ENCODE results near the gene AGR2.

The AGR2 gene

DNA sequence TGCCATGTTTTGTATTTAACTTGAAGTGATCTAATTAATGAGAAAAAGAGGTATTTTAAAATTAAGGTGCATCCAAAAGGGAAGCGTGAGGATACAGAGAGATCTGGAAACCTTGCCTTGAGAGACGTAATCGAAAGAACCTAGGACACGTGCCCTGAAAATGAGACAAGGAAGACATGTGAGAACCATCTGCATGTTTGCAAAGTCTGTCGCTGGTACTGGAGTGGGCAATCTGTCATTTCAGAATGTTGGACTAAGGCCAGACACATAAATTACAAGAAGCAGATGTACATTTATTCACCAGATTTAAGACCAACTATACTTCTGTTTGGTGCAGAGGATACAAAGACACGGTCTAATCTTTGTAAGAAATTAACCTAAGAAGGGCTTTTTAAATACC is 9.2 kb downstream of the AGR2 start:
- no peak overlapping the region for H3K4me2 ChIP-seq (ENCODE audit: low read depth, low read length, poor library complexity, severe bottlenecking)
- no peaks in the 10 kb centered on the region for H4K20me1 ChIP-seq (ENCODE audit: insufficient read depth, low read length, poor library complexity, severe bottlenecking)
- no peak overlapping the region for H2AFZ ChIP-seq (ENCODE audit: low read length)
- no peaks in the 10 kb centered on the region for H3F3A ChIP-seq (ENCODE audit: low read depth)
- H3K9me3 ChIP-seq (ENCODE audit: insufficient read depth, low read depth, low read length) = no peaks in the 10 kb centered on the region
- H3K9me2 ChIP-seq (replicated peaks; ENCODE audit: low read depth, low read length) = no peaks in the 10 kb centered on the region
- no peak overlapping the region for H3K9ac ChIP-seq (ENCODE audit: low read depth, low read length, poor library complexity, severe bottlenecking)
- H3K4me1 ChIP-seq (ENCODE audit: insufficient read depth, low read length, poor library complexity, severe bottlenecking) = no peaks in the 10 kb centered on the region
- no peaks in the 10 kb centered on the region for H3K79me2 ChIP-seq (ENCODE audit: insufficient read depth, low read length)
- H3K4me3 ChIP-seq (ENCODE audit: low read length, poor library complexity, severe bottlenecking) = no peak overlapping the region
- no peaks in the 10 kb centered on the region for H3K36me3 ChIP-seq (ENCODE audit: insufficient read depth, low read length)
- H3K27me3 ChIP-seq (ENCODE audit: insufficient read depth, low read length, poor library complexity, severe bottlenecking) = no peaks in the 10 kb centered on the region
- TF ChIP-seq, protein P1, sequence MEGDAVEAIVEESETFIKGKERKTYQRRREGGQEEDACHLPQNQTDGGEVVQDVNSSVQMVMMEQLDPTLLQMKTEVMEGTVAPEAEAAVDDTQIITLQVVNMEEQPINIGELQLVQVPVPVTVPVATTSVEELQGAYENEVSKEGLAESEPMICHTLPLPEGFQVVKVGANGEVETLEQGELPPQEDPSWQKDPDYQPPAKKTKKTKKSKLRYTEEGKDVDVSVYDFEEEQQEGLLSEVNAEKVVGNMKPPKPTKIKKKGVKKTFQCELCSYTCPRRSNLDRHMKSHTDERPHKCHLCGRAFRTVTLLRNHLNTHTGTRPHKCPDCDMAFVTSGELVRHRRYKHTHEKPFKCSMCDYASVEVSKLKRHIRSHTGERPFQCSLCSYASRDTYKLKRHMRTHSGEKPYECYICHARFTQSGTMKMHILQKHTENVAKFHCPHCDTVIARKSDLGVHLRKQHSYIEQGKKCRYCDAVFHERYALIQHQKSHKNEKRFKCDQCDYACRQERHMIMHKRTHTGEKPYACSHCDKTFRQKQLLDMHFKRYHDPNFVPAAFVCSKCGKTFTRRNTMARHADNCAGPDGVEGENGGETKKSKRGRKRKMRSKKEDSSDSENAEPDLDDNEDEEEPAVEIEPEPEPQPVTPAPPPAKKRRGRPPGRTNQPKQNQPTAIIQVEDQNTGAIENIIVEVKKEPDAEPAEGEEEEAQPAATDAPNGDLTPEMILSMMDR (conservative IDR thresholded peaks at IDR 0.05; ENCODE audit: low read length) = no peak
- no peak for TF ChIP-seq EZH2phosphoT487 (IDR thresholded peaks at IDR 0.05; ENCODE audit: borderline replicate concordance)

GRCh38 chr7:16794986-16795385 is 9.8 kb downstream of the AGR2 start:
- Histone ChIP-seq H3K4me3 (ENCODE audit: low read length, poor library complexity, severe bottlenecking) (no peak overlapping the region), H3K79me2 (ENCODE audit: insufficient read depth, low read length) (no peaks in the 10 kb centered on the region), H3K9ac (ENCODE audit: low read depth, low read length, poor library complexity, severe bottlenecking) (no peak overlapping the region), H3K36me3 (ENCODE audit: insufficient read depth, low read length) (no peaks in the 10 kb centered on the region), H2AFZ (ENCODE audit: low read length) (no peak overlapping the region), H3F3A (ENCODE audit: low read depth) (no peaks in the 10 kb centered on the region), H3K9me3 (ENCODE audit: insufficient read depth, low read depth, low read length) (no peaks in the 10 kb centered on the region), H3K27me3 (ENCODE audit: insufficient read depth, low read length, poor library complexity, severe bottlenecking) (no peaks in the 10 kb centered on the region), H3K9me2 (replicated peaks; ENCODE audit: low read depth, low read length) (no peaks in the 10 kb centered on the region), H3K4me2 (ENCODE audit: low read depth, low read length, poor library complexity, severe bottlenecking) (no peak overlapping the region), H4K20me1 (ENCODE audit: insufficient read depth, low read length, poor library complexity, severe bottlenecking) (no peaks in the 10 kb centered on the region), H3K4me1 (ENCODE audit: insufficient read depth, low read length, poor library complexity, severe bottlenecking) (no peaks in the 10 kb centered on the region)
- no peak for TF ChIP-seq EZH2phosphoT487 (IDR thresholded peaks at IDR 0.05; ENCODE audit: borderline replicate concordance)

DNA sequence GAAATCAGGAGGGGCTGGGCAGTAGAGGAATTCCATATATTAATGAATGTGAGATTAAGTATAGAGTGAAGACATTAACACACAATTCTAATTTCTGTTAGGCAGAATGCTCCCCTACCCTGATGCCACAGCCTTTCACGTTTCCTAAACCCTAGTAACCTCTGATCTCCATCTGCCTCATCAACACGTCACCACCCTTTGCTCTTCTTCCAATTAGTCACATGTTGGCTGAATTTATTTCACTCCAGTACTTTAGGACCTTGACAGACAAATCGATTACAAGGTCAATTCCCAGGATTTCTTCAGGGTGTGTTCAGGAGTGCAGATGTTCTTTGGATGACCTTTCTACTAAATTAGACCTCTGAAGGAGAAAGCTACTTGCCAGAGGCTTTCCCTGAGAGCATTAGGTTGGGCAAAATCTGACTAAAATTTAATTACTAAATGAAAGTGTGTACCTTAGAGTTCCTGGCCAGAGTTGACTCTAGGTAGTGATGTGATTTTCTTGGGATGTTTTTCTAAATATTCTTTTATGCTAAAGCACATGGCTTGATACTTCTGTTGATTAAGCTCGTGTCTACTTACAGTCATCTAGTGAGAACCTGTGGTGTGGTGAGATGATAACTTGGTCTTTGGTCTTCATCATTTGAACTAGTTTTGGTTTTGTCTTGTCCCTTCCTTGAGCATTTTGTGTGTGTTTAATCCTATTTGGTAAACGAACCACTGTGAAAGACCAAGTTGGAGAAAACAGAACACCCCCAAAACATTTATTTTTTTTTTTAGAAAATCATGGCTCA is 12.7 kb downstream of the AGR2 start:
- H3F3A ChIP-seq (ENCODE audit: low read depth) = no peaks in the 10 kb centered on the region
- H4K20me1 ChIP-seq (ENCODE audit: insufficient read depth, low read length, poor library complexity, severe bottlenecking) = no peaks in the 10 kb centered on the region
- H3K9ac ChIP-seq (ENCODE audit: low read depth, low read length, poor library complexity, severe bottlenecking) = no peak overlapping the region
- no peak overlapping the region for H2AFZ ChIP-seq (ENCODE audit: low read length)
- H3K4me1 ChIP-seq (ENCODE audit: insufficient read depth, low read length, poor library complexity, severe bottlenecking) = no peaks in the 10 kb centered on the region
- H3K9me3 ChIP-seq (ENCODE audit: insufficient read depth, low read depth, low read length) = no peaks in the 10 kb centered on the region
- H3K27me3 ChIP-seq (ENCODE audit: insufficient read depth, low read length, poor library complexity, severe bottlenecking) = no peaks in the 10 kb centered on the region
- no peaks in the 10 kb centered on the region for H3K79me2 ChIP-seq (ENCODE audit: insufficient read depth, low read length)
- no peak overlapping the region for H3K4me3 ChIP-seq (ENCODE audit: low read length, poor library complexity, severe bottlenecking)
- H3K9me2 ChIP-seq (replicated peaks; ENCODE audit: low read depth, low read length) = no peaks in the 10 kb centered on the region
- H3K36me3 ChIP-seq (ENCODE audit: insufficient read depth, low read length) = no peaks in the 10 kb centered on the region
- H3K4me2 ChIP-seq (ENCODE audit: low read depth, low read length, poor library complexity, severe bottlenecking) = no peak overlapping the region
- TF ChIP-seq, protein P1 (conservative IDR thresholded peaks at IDR 0.05; ENCODE audit: low read length) = no peak
- TF ChIP-seq EZH2phosphoT487 (IDR thresholded peaks at IDR 0.05; ENCODE audit: borderline replicate concordance) = no peak

DNA sequence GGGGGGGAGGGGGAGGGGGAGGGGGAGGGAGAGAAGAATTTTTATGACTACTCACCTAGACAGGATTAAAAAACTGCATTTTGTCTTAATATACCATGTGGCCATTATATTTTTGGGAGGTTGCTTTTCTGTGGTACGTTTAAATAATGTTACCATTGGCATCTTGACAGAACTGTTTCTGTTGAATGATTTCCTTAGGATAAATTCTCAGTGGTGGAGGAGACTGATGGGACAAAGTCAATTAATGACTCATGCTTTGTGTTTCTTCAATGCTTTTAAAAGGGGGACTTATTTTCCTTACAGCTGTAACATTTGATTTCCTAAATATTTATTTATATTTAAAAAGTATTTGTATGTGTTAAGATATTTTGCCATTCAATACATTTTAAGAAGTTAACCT is 13.7 kb downstream of the AGR2 start:
- H3K79me2 ChIP-seq (ENCODE audit: insufficient read depth, low read length) = no peaks in the 10 kb centered on the region
- no peak overlapping the region for H3K4me2 ChIP-seq (ENCODE audit: low read depth, low read length, poor library complexity, severe bottlenecking)
- no peaks in the 10 kb centered on the region for H3K27me3 ChIP-seq (ENCODE audit: insufficient read depth, low read length, poor library complexity, severe bottlenecking)
- H3K9me3 ChIP-seq (ENCODE audit: insufficient read depth, low read depth, low read length) = no peaks in the 10 kb centered on the region
- H3K9me2 ChIP-seq (replicated peaks; ENCODE audit: low read depth, low read length) = no peaks in the 10 kb centered on the region
- H2AFZ ChIP-seq (ENCODE audit: low read length) = no peak overlapping the region
- no peaks in the 10 kb centered on the region for H3F3A ChIP-seq (ENCODE audit: low read depth)
- no peaks in the 10 kb centered on the region for H3K4me1 ChIP-seq (ENCODE audit: insufficient read depth, low read length, poor library complexity, severe bottlenecking)
- no peaks in the 10 kb centered on the region for H3K36me3 ChIP-seq (ENCODE audit: insufficient read depth, low read length)
- H4K20me1 ChIP-seq (ENCODE audit: insufficient read depth, low read length, poor library complexity, severe bottlenecking) = no peaks in the 10 kb centered on the region
- H3K9ac ChIP-seq (ENCODE audit: low read depth, low read length, poor library complexity, severe bottlenecking) = no peak overlapping the region
- no peak for TF ChIP-seq EZH2phosphoT487 (IDR thresholded peaks at IDR 0.05; ENCODE audit: borderline replicate concordance)
- TF ChIP-seq, protein P1 (conservative IDR thresholded peaks at IDR 0.05; ENCODE audit: low read length) = no peak
- no peak overlapping the region for H3K4me3 ChIP-seq (ENCODE audit: low read length, poor library complexity, severe bottlenecking)

All from Loucy (cell line).